GM19240 (cell line): ENCODE results near the gene PTPRZ1.

ENCODE experiments used
- DNase-seq: peaks from one replicate; pipeline ENCODE4 v3.0.0; 2011; ENCODE audit warnings: low spot score; ENCODE audit not compliant: insufficient read length

PTPRZ1 gene

DNA sequence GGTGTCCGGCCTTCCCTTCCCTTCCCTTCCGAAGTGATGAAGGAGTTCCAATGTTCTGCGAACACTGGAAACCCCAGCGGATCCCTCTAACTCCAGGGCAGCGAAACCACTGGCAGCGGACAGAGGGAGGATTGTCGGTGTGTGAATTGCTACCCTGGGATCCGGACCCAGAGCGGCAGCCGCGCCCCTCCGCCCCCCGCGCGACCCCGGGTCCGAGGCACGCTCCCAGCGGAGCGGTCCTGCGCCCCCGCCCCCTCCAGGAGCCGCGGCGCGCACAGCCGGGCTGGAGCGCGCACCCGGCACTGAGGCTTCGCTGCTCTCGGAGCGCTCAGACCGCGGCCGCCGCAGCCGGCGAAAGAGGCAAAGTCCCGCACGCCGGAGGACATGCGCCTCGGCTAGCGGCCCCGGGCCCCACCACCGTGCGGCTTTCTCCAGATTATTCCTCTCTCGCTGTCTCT is at the start of gene PTPRZ1:
TSS of gene PTPRZ1 (plus strand) at position 331 of the 458 bp plus-strand sequence. CDS start 339 bp downstream, outside the sequence.
- no peak for DNase-seq

DNA sequence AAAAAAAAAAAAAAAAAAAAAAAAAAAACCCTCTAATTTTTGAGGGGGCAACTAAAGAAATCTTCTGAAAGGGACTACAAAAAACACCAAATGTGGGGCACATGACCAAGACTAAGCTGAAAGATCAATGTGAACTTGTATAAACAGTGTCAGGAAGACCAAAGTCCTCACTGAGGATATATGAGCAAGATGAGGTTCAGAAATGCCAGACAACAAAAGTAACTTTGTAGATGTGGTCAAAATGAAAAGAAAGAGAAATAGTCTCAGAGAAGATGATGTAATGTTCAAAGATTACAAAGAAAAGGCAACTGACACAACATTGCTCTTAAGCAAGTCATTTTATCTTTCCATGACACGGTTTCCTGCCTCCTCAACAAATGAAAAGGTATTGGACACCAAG is 48.7 kb upstream of the PTPRZ1 start:
- DNase-seq: no peak

- no peak for DNase-seq
Measured at GRCh38 chr7:121831351-121831750, 41.6 kb upstream of the PTPRZ1 start.

DNA sequence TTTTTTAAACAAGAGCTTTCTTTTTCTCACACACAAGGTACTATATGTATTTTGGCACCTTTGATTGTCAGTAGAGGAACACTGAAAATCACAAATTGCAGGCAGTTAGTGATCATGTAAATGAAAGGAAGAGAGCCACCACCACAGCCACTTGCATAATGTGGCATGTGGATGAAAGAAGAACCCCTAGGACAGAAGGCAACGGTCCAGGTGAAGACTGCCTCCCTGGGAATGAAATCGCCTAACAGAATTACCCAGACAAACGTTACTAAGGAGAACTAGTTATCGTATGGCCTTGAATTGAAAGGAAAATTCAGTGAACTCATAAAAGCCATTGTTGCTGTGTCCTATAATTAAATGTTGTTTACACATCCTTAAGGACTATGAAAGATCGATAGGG is 41.2 kb upstream of the PTPRZ1 start:
- no peak for DNase-seq

GRCh38 chr7:121832347-121832746 is 40.6 kb upstream of the PTPRZ1 start:
- no peak for DNase-seq

GRCh38 chr7:121833991-121834390 is 39.0 kb upstream of the PTPRZ1 start:
- DNase-seq: no peak

- no peak for DNase-seq
Measured at GRCh38 chr7:121837462-121837861, 35.5 kb upstream of the PTPRZ1 start.

DNA sequence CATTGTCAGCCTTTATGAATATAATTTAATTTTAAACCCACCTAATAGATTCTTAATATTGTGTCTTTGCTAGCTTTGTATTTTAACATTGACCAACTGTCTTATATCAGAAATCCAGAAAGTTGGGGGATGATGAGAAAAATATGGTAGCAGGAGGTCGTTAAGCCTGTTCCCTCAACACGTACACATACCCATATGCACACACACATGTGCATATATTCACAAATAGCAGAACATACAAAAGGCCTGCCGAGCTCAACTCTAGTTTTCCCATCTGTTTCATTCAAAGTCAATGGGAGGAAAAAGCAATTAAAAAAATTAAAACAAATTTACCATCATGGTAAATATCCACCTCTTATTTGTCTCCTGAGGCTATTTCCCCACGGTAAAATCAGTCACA is 25.9 kb upstream of the PTPRZ1 start:
- DNase-seq: no peak

DNA sequence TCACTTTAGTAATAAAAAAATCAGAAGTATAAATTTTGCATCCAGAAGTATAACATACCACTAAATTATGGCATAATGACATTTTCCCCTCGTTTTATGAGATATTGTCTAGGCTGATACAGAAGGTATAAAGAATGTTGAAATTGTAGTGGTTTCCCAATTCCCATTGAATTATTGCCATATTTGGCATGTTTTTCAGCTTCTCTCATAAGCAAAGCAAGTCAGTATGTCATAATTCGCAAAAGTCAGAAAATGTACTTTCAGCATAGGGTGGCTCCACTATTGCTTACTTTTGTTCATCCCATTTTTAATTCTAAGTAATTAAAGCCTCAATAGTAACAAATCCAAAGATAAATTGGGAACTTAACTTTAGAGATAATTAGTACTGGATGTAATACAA is 19.7 kb upstream of the PTPRZ1 start:
- no peak for DNase-seq

DNA sequence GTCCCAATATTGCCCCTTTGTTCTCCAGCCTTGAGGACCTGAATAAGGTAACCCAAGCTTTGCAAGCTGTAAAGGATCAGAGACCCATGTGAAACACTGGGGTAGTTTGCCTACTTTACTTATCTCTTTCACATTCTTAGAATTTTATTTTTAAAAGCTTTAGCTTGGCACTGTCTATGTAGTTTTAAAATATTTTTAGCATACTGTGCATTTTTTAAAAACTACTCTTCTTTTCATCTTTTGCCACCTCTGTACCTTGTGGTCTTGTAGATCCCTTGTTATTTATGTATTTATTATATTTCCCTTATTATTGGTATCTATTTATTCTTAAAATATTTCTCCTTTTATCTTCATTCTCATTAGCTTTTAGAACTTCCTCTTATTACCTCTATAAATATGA is 12.0 kb upstream of the PTPRZ1 start:
- no peak for DNase-seq

DNA sequence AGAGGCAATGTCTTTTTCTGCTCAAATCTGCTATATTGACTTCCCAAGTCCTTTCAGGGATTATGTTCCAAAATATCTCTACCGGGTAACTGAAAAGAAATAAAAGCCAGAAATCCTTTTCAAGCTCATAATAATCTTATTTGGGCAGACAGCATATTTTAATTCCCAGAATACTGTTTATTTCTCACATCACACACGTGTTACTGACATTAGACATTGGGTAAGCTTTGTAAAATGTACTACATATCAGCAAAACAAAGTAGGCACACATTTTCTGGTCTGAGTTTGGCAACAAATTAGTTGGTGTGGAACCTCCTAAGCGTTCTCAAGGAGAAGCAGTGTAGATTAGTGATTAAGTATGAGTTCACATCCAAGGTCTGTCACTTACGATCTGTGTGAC is 10.4 kb upstream of the PTPRZ1 start:
- DNase-seq: no peak

DNA sequence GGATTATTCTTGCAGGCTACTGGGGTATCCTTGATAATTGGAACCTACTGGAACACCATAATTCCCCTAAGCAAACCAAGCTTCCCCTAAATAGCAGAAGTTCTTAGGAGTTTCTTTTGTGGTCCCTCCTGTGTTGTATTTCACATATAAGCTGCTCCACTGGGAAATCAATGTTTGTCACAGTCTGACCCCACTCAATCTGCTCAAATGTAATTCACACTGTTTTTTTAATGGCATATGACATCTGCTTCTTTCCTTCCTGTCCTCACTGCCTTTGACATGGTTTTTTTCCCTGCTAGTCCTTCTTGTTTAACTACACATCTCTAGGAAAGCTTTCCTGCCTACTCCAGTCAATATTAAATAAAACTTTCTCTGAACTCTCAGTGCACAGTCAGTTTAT is 1.8 kb upstream of the PTPRZ1 start:
- DNase-seq: no peak

GRCh38 chr7:121873289-121874194 is 581 bp downstream of the PTPRZ1 start:
- no peak for DNase-seq

DNA sequence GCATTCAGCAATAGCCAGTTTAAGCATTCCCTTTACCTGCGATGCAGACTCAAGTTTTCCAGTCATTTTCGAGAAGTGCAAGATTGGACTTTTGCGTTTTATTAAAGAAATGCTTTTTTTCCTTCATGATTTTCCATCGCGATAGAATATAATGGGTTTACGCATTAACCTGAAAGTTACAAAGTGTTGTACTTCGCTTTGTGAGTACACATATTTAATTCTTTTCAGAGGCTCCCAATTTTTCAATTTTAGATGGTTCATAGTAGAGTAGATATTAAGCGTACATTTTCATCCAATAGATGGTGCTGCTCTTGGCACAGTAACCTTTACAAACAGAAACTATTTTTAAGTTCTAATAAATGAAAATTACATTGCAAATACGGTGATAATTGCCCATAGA is 1.3 kb downstream of the PTPRZ1 start:
- DNase-seq: no peak

DNA sequence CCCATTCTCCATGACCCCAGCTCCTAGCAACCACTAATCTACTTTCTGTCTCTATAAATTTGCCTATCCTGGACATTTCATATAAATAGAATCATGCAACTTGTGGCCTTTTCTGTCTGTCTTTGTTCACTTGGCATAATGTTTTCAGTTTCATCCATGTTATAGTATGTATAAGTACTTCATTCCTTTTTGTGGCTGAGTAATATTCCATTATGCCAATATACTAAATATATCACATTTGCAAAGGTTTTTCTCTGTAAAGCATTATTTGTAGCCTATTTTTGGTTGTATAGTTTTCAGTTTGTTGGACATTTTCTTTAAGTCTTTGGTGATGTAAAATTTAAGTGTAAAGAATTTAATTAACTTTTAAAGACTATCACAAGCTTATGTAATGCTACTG is 2.2 kb downstream of the PTPRZ1 start:
- no peak for DNase-seq

DNA sequence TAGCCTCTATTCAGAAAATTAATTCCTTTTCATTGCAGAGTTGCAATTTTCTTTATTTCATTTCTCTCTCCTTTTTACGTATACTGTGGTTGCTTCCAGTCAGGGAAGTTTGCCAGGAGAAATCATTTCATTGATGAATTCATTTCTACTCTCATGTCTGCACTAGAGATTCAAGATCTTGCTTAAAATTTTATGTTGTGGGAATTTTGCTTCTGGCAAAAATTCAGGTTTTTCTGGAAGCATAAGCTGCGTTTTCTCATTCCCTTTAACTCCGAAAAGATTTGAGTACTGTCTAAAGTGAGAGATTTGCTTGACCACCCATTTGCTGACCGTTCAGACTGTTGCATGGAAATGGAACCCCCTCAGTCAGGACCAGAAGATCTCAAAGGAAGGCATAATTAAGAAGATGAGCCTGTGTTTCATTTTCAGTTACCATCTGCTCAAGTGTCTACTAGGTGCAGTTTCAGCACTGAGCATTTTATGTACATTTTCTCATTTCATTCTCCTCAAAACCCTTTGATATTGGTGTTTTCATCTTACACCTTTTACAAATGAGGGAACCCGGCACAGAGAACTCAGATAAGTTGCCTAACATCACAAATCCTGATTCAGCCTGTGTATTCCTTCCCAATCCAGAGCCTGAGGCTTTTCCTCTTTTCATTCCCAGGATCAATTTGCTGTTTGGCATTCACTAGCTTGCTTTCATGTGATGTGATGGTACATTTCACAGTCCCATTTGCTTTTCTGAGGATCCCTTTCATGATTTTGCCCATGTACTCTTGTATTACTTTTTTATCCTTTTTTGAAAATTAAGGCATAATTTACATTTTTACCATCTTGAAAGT is 3.9 kb downstream of the PTPRZ1 start:
- DNase-seq: no peak

DNA sequence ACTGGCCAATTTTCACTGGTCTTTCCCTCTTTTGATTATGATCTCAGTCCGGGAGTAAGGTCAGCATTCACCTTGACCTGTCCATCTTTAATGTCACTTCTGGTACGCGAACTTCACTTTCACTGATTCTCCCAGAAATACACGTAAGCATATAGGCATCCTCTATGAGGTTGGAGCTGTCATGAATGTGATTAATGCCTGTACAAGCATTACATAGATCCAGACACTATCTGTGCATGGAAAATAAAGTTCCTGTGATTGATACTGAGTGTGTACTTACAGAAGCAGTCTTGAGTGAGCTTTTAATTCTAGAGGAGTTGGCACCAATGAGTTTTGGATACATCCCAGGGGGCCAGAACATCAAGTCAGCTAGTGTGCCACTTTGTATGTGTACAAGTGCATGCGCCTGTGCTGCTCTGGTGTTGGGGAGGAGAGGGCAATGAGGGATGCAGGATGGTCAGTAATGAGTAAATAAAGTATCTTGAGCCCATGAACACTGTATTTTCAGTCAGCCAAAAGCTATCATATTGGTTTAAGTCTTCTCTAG is 6.0 kb downstream of the PTPRZ1 start:
- no peak for DNase-seq

GRCh38 chr7:121879544-121879943 is 6.6 kb downstream of the PTPRZ1 start:
- DNase-seq: no peak

GRCh38 chr7:121882731-121883130 is 9.8 kb downstream of the PTPRZ1 start:
- DNase-seq: no peak

- no peak for DNase-seq
Measured at GRCh38 chr7:121885166-121885920, 12.4 kb downstream of the PTPRZ1 start.

- DNase-seq: no peak
Measured at GRCh38 chr7:121887634-121888033, 14.7 kb downstream of the PTPRZ1 start.
